ENCODE data around the gene C5AR2. TPM values are rescaled to one million over a fixed set of nuclear protein-coding genes. Genes with fewer than 3 reads are reported as not detected.

The C5AR2 gene
- total RNA-seq, 1 experiment from 2014 or later: not detected

- H3K4me2 ChIP-seq: no peak overlapping the region
These were observed 43.1 kb downstream of the C5AR2 start for GRCh38 chr19:47374876-47375693.

GRCh38 chr19:47375694-47376588, 44.0 kb downstream of the C5AR2 start:
- H2AFZ ChIP-seq: no peak overlapping the region
- no peak for DNase-seq
- no peaks in the 10 kb centered on the region for H3K9me3 ChIP-seq (ENCODE audit: insufficient read depth, low read depth)
- no TSS peak for BruUV-seq (replicated peaks)
- H3K27ac ChIP-seq: no peak overlapping the region
- H3F3A ChIP-seq (ENCODE audit: insufficient read depth, low read depth): peaks cover 16% of the 10 kb centered on the region; the same call in 1 of the 2 replicates
- ChIA-PET CTCF (no interaction called here), POLR2A (ENCODE audit: unreplicated experiment) (interaction anchor here (0.6 kb wide), 1 partner anchor 19 kb away, joined by 5 read pairs; no protein-coding TSS in a partner anchor)
- no peaks in the 10 kb centered on the region for H3K27me3 ChIP-seq (ENCODE audit: insufficient read depth, low read depth)
- H3K4me1 ChIP-seq (replicated peaks; ENCODE audit: insufficient read depth): no peaks in the 10 kb centered on the region
- H3K4me3 ChIP-seq: no peak overlapping the region
- H4K20me1 ChIP-seq (ENCODE audit: insufficient read depth): peaks cover 5% of the 10 kb centered on the region
- intact Hi-C loops (cut with micrococcal nuclease; ENCODE audit: unreplicated experiment): no loop called here
- peaks cover under 1% of the 10 kb centered on the region; the same call in 1 of the 2 replicates for H3K79me2 ChIP-seq (ENCODE audit: low read depth)
- no peak overlapping the region for H3K4me2 ChIP-seq
- peaks cover 45% of the 10 kb centered on the region for H3K36me3 ChIP-seq (ENCODE audit: low read depth)
- TF ChIP-seq EZH2 (IDR thresholded peaks at IDR 0.05; ENCODE audit: low read depth): no peak
- TF ChIP-seq, protein P1, sequence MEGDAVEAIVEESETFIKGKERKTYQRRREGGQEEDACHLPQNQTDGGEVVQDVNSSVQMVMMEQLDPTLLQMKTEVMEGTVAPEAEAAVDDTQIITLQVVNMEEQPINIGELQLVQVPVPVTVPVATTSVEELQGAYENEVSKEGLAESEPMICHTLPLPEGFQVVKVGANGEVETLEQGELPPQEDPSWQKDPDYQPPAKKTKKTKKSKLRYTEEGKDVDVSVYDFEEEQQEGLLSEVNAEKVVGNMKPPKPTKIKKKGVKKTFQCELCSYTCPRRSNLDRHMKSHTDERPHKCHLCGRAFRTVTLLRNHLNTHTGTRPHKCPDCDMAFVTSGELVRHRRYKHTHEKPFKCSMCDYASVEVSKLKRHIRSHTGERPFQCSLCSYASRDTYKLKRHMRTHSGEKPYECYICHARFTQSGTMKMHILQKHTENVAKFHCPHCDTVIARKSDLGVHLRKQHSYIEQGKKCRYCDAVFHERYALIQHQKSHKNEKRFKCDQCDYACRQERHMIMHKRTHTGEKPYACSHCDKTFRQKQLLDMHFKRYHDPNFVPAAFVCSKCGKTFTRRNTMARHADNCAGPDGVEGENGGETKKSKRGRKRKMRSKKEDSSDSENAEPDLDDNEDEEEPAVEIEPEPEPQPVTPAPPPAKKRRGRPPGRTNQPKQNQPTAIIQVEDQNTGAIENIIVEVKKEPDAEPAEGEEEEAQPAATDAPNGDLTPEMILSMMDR (conservative IDR thresholded peaks at IDR 0.05): no peak
- H3K9me2 ChIP-seq (ENCODE audit: insufficient read depth): no peaks in the 10 kb centered on the region

More at GRCh38 chr19:47374876-47375693, 43.1 kb downstream of the C5AR2 start:
- H3K36me3 ChIP-seq (ENCODE audit: low read depth): peaks cover 47% of the 10 kb centered on the region
- no peak overlapping the region for H3K4me3 ChIP-seq
- ChIA-PET POLR2A (ENCODE audit: unreplicated experiment) (no interaction called here), CTCF (no interaction called here)
- intact Hi-C loops (cut with micrococcal nuclease; ENCODE audit: unreplicated experiment): no loop called here
- TF ChIP-seq, protein P1 (conservative IDR thresholded peaks at IDR 0.05): no peak
- no peak for TF ChIP-seq EZH2 (IDR thresholded peaks at IDR 0.05; ENCODE audit: low read depth)
- H3F3A ChIP-seq (ENCODE audit: insufficient read depth, low read depth): peaks cover 17% of the 10 kb centered on the region; the same call in 1 of the 2 replicates
- BruUV-seq (replicated peaks): no TSS peak
- no peak overlapping the region for H2AFZ ChIP-seq
- H3K9me2 ChIP-seq (ENCODE audit: insufficient read depth): no peaks in the 10 kb centered on the region
- no peak overlapping the region for H3K27ac ChIP-seq
- H3K79me2 ChIP-seq (ENCODE audit: low read depth): peaks cover 3% of the 10 kb centered on the region; the same call in 1 of the 2 replicates
- peaks cover 5% of the 10 kb centered on the region for H4K20me1 ChIP-seq (ENCODE audit: insufficient read depth)
- no peaks in the 10 kb centered on the region for H3K27me3 ChIP-seq (ENCODE audit: insufficient read depth, low read depth)
- no peaks in the 10 kb centered on the region for H3K4me1 ChIP-seq (replicated peaks; ENCODE audit: insufficient read depth)
- DNase-seq: no peak
- H3K9me3 ChIP-seq (ENCODE audit: insufficient read depth, low read depth): no peaks in the 10 kb centered on the region

- no TSS peak for BruUV-seq (replicated peaks)
- Histone ChIP-seq H3K79me2 (ENCODE audit: low read depth) (no peaks in the 10 kb centered on the region), H3K4me2 (no peak overlapping the region), H3K9me2 (ENCODE audit: insufficient read depth) (no peaks in the 10 kb centered on the region), H3F3A (ENCODE audit: insufficient read depth, low read depth) (peaks cover 15% of the 10 kb centered on the region; the same call in 1 of the 2 replicates), H3K4me3 (no peak overlapping the region), H3K27me3 (ENCODE audit: insufficient read depth, low read depth) (no peaks in the 10 kb centered on the region), H2AFZ (no peak overlapping the region), H3K36me3 (ENCODE audit: low read depth) (peaks cover 37% of the 10 kb centered on the region), H3K4me1 (replicated peaks; ENCODE audit: insufficient read depth) (no peaks in the 10 kb centered on the region), H4K20me1 (ENCODE audit: insufficient read depth) (peaks cover 5% of the 10 kb centered on the region), H3K9me3 (ENCODE audit: insufficient read depth, low read depth) (no peaks in the 10 kb centered on the region), H3K27ac (no peak overlapping the region)
- ChIA-PET POLR2A (ENCODE audit: unreplicated experiment) (interaction anchor here (0.6 kb wide), 1 partner anchor 20 kb away, joined by 5 read pairs; no protein-coding TSS in a partner anchor), CTCF (no interaction called here)
- intact Hi-C loops (cut with micrococcal nuclease; ENCODE audit: unreplicated experiment): no loop called here
- TF ChIP-seq EZH2 (IDR thresholded peaks at IDR 0.05; ENCODE audit: low read depth): no peak
- TF ChIP-seq, protein P1 (conservative IDR thresholded peaks at IDR 0.05): no peak
- DNase-seq: no peak
These were observed 44.7 kb downstream of the C5AR2 start for GRCh38 chr19:47376589-47377144.
